Right lobe of liver (tissue), 6 donors: ENCODE data around the gene MTRR. TPM values are rescaled to one million over a fixed set of nuclear protein-coding genes. Genes with fewer than 3 reads are reported as not detected.
A peak's percentile ranks its signal among the peaks of the same experiment; 100 is the strongest.

Source experiments
- ATAC-seq, 4 donors: fragments of 200-7000 bp; cut with Tn5 transposase; one replicate each; pipeline ENCODE4 v1.9.1; 2020; ENCODE audit warnings: mild to moderate bottlenecking in 4 of 4, moderate library complexity in 4 of 4
- DNase-seq, 3 donors: peaks; one replicate each; pipeline ENCODE4 v3.0.0-alpha.2; 2020
- H3K27ac ChIP-seq, 3 donors: fragments of 200-600 bp; one replicate each; pipeline ENCODE4 v1.8.0; 2022
- H3K27me3 ChIP-seq, 2 donors: fragments of 200-600 bp; one replicate each; pipeline ENCODE4 v1.8.0; 2022
- H3K36me3 ChIP-seq, 4 donors: fragments of 200-600 bp; sonication (generic) in 1 of 4; one replicate each; pipeline versions ENCODE4 v1.5.1 to v1.8.0; 2017 to 2022; ENCODE audit warnings: control low read depth in 1 of 4
- H3K4me1 ChIP-seq, 4 donors: fragments of 200-600 bp; sonication (generic) in 1 of 4; one replicate each; pipeline versions ENCODE4 v1.5.1 to v1.8.0; 2017 to 2022; ENCODE audit warnings: control low read depth in 1 of 4
- H3K4me3 ChIP-seq, 3 donors: fragments of 200-600 bp; one replicate each; pipeline ENCODE4 v1.8.0; 2022
- H3K9me3 ChIP-seq, 4 donors: fragments of 200-600 bp; sonication (generic) in 1 of 4; one replicate each; pipeline versions ENCODE4 v1.5.1 to v1.8.0; 2017 to 2022; ENCODE audit warnings: control low read depth in 1 of 4
- POLR2A ChIP-seq: fragments of 450-650 bp; IDR thresholded peaks from one replicate; pipeline ENCODE4 v1.6.1; 2017; ENCODE audit warnings: antibody characterized with exemption, mild to moderate bottlenecking
- WGBS: methylation state at CpG from one replicate; pipeline ENCODE4 v1.1.6; 2018; ENCODE audit warnings: low coverage, low lambda C conversion rate; ENCODE audit not compliant: insufficient coverage; ENCODE audit errors: missing lambda C conversion rate; 5-methylcytosine and 5-hydroxymethylcytosine counted together
- intact Hi-C, 2 donors: fragments of 100-400 bp; cut with DNase I; formaldehyde crosslinking; loops; one replicate each; pipeline versions ENCODE4 v1.11.2 to v1.14.1; 2022
- total RNA-seq, 6 experiments: library from RNA; depleted of rRNA in 2 of 6; stranded (reverse); fragments of >200 nt in 2 of 6; fragmentation: NEBNext Ultra II Directional in 3 of 6; extraction: Animal tissue kit (Norgen Biotek cat#: 25700) in 3 of 6; gene quantifications; one replicate each; pipeline versions ENCODE4 v1.1.0 to v1.2.4, GENCODE V29; 2016 to 2023
- TF ChIP-seq, protein P1 (sequence below), 4 donors: fragments of 200-600 bp in 3 of 4; fragments of 450-650 bp in 1 of 4; IDR thresholded peaks; one replicate each; pipeline versions ENCODE4 v1.5.1 to v1.8.0; 2016 to 2022; ENCODE audit warnings: antibody characterized with exemption in 4 of 4, mild to moderate bottlenecking in 2 of 4
- donor health status: DM: no; HTN: yes; CAD: no.
- donor health status: DM: no; HTN: no; CAD: no.
- donor health status: DM: no; HTN: no; CAD: no.
- donor health status: DM: no; HTN: yes; CAD: no.
- donor health status: DM: no; HTN: yes; CAD: no.

The MTRR gene
- total RNA-seq, 6 experiments from 2014 or later = 31.5 to 42.1 (median 36.7) TPM

DNA sequence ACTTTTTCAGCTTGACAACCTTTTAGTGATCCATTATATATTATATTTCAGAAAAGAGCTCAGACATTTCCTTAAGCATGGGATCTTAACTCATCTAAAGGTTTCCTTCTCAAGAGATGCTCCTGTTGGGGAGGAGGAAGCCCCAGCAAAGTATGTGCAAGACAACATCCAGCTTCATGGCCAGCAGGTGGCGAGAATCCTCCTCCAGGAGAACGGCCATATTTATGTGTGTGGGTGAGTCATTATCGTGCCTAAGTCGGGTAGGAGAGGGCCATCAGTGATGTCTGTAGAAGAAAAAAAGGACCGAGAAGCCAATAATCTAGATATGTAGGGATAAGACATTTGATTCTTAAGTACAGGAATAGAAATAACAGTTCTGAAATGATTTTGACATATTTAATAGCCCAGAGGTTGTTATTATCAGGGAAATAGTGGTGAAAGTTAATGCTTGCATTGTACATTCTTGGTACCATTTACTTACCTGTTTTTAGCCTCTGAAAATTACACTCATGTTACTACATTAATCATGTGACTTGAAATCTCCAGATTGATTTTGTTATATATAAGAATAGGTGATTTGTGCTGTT is 28.2 kb downstream of the MTRR start:
- Histone ChIP-seq H3K27me3 (no peaks in the 10 kb centered on the region), H3K9me3 (no peaks in the 10 kb centered on the region), H3K36me3 (peaks cover 0 to 93% (median 39%) of the 10 kb centered on the region in 4 donors), H3K27ac (no peak overlapping the region), H3K4me3 (no peak overlapping the region), H3K4me1 (no peaks in the 10 kb centered on the region)
- no peak for TF ChIP-seq POLR2A
- TF ChIP-seq, protein P1, sequence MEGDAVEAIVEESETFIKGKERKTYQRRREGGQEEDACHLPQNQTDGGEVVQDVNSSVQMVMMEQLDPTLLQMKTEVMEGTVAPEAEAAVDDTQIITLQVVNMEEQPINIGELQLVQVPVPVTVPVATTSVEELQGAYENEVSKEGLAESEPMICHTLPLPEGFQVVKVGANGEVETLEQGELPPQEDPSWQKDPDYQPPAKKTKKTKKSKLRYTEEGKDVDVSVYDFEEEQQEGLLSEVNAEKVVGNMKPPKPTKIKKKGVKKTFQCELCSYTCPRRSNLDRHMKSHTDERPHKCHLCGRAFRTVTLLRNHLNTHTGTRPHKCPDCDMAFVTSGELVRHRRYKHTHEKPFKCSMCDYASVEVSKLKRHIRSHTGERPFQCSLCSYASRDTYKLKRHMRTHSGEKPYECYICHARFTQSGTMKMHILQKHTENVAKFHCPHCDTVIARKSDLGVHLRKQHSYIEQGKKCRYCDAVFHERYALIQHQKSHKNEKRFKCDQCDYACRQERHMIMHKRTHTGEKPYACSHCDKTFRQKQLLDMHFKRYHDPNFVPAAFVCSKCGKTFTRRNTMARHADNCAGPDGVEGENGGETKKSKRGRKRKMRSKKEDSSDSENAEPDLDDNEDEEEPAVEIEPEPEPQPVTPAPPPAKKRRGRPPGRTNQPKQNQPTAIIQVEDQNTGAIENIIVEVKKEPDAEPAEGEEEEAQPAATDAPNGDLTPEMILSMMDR (IDR thresholded peaks at IDR 0.05) = peak in 2 of 4 donors; percentile 4 to 12
- no peak for DNase-seq
- WGBS = 70% methylated on average over 5 of the region's 5 CpGs
- no peak for ATAC-seq
- intact Hi-C loops = no loop called here

DNA sequence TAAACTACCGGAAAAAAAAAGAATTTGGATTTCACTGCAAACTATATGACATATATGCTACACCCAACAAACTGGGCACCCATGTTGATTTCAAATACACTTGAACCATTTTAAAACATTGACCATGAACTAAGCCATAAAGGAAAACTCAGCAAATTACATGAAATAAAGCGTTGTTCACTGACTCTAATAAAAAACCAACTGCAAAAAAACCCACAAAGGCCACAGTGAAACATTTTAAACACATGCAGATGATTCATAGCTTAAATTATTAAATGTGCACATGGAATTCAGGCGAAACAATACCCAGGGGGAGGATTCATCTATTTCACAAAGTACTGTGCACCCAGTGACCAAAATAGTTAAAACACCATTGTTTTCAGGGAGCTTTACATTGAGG is 33.3 kb downstream of the MTRR start:
- intact Hi-C loops = no loop called here
- peaks cover 0 to 52% (median 26%) of the 10 kb centered on the region in 4 donors for H3K36me3 ChIP-seq
- no peak overlapping the region for H3K4me3 ChIP-seq
- no peak overlapping the region for H3K27ac ChIP-seq
- DNase-seq (no peak), ATAC-seq (no peak)
- H3K4me1 ChIP-seq = peaks cover 0 to 12% (median 0%) of the 10 kb centered on the region in 4 donors
- no peaks in the 10 kb centered on the region for H3K27me3 ChIP-seq
- 96% methylated on average over 3 of the region's 3 CpGs for WGBS
- TF ChIP-seq, protein P1 (IDR thresholded peaks at IDR 0.05) = no peak
- no peak for TF ChIP-seq POLR2A
- no peaks in the 10 kb centered on the region for H3K9me3 ChIP-seq

DNA sequence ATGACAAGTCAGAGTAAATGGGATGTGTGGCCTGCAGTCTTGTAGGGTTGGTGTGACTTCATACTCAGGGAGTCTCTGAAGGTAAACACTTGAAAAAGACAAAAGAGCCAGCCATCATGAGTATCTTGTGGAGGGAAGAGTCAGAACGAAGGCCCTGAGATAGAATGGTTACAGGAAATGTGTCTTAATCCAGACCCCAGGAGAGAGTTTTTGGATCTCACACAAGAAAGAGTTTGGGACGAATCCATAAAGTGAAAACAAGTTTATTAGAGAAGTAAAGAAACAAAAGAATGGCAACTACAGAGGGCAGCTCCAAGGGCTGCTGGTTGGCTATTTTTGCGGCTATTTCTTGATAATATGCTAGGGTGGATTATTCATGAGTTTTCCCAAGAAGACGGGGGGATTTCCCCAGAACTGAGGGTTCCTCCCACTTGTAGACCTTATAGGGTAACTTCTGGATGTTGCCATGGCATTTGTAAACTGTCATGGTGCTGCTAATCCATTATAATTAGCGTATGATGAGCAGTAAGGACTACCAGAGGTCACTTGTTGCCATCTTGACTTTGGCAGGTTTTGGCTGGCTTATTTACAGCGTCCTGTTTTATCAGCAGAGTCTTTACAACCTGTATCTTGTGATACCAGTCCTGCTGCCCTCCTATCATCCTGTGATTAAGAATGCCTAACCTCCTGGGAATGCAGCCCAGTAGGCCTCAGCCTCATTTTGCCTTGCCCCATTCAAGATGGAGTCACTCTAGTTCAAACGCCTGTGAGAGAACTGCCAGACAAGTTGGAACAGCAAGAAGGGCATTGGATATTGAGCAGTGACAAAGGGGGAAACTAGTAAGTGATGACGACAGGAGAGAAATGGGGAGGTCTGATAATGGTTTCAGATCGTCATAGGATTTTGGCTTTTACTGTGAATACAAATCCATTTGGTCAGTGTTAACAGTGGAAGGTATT is 34.0 kb downstream of the MTRR start:
- no peak for ATAC-seq
- intact Hi-C loops = no loop called here
- H3K9me3 ChIP-seq = peaks cover 0 to 6% (median 0%) of the 10 kb centered on the region in 4 donors

DNA sequence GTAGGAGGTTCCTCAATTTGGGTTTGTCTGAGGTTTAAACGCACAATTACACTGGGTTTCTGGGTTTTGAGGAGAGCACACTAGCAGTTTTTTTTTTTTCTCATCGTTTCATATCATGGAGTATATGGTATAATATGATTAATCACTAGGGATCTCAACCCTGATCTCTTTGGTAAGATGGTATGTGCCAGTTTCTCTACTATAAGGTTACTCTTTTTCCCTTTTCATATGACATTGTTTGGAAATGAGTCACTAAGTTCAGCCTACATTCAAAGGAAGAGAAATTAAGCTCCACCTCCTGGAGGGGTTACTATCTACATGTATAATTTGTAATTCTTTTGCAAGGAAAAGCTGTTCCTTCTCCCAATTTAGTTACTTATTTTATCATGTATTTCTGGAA is 35.2 kb downstream of the MTRR start:
- H3K27ac ChIP-seq = no peak overlapping the region
- H3K4me3 ChIP-seq = no peak overlapping the region
- peaks cover 0 to 10% (median 0%) of the 10 kb centered on the region in 4 donors for H3K9me3 ChIP-seq
- ATAC-seq (peak in 1 of 4 donors; percentile 55), DNase-seq (no peak)
- H3K4me1 ChIP-seq = peaks cover 0 to 12% (median 0%) of the 10 kb centered on the region in 4 donors
- H3K36me3 ChIP-seq = peaks cover 0 to 32% (median 16%) of the 10 kb centered on the region in 4 donors
- 86% methylated on average over 2 of the region's 2 CpGs for WGBS
- no peak for TF ChIP-seq POLR2A
- TF ChIP-seq, protein P1 (IDR thresholded peaks at IDR 0.05) = no peak
- intact Hi-C loops = no loop called here
- H3K27me3 ChIP-seq = no peaks in the 10 kb centered on the region

More for the DNA sequence above, 34.0 kb downstream of the MTRR start:
- Histone ChIP-seq H3K27ac (no peak overlapping the region), H3K4me1 (peaks cover 0 to 12% (median 0%) of the 10 kb centered on the region in 4 donors), H3K36me3 (peaks cover 0 to 44% (median 22%) of the 10 kb centered on the region in 4 donors), H3K27me3 (no peaks in the 10 kb centered on the region), H3K4me3 (no peak overlapping the region)
- 93% methylated on average over 8 of the region's 9 CpGs for WGBS
- no peak for DNase-seq
- no peak for TF ChIP-seq POLR2A
- TF ChIP-seq, protein P1 (IDR thresholded peaks at IDR 0.05) = no peak
